NCI-H146 treated with DMSO at 0.1 percent for 48 hours (cell line): ENCODE measurements around the gene MMD.
A peak's percentile ranks its signal among the peaks of the same experiment; 100 is the strongest.

ENCODE experiments used
- DNase-seq: peaks from one replicate; lab custom pipeline; 2025; ENCODE audit not compliant: unreplicated experiment; lab: John Stamatoyannopoulos, UW

Gene MMD

GRCh38 chr17:55354941-55355340, 66.7 kb downstream of the MMD start:
- DNase-seq, result no peak

DNA sequence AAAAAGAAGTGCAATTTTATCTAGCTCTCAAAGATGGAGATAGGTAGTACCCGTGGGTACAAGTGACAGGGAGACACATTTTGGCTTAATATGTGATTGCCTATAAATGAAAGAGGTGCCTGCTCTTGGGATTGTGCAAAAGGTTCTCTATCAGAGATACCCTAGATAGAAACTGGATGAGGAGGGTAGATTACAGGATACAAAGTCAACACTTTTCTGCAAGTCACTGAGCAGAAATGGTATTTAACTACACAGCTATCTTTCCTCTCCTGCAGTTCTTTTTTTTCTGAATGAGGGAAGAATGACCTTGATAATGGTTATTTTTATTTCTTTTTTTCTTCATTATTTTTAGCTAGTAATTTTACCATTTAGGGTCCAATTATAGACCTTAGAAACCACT, 67.6 kb downstream of the MMD start:
- DNase-seq, result no peak

DNA sequence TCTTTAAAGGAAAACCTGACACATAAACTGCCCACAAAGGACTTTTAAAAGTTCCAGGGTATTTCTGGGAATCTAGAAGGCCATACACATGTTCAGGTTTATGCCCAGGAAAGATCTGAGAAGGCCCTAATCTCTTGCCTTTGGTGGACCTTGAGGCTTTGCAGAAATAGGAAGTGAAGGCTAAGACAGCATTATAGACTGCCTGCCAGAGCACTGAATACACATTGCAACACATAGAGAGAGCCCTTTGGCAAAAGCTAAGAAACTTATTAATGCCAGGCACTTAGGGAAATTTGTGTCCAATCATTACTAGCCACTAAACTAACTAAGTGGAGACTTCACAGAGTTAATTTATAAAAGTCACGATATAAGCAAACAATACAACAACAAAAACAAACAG, 70.4 kb downstream of the MMD start:
- DNase-seq, result no peak

- DNase-seq, result no peak
Measured at GRCh38 chr17:55350825-55351205, 70.8 kb downstream of the MMD start.

DNA sequence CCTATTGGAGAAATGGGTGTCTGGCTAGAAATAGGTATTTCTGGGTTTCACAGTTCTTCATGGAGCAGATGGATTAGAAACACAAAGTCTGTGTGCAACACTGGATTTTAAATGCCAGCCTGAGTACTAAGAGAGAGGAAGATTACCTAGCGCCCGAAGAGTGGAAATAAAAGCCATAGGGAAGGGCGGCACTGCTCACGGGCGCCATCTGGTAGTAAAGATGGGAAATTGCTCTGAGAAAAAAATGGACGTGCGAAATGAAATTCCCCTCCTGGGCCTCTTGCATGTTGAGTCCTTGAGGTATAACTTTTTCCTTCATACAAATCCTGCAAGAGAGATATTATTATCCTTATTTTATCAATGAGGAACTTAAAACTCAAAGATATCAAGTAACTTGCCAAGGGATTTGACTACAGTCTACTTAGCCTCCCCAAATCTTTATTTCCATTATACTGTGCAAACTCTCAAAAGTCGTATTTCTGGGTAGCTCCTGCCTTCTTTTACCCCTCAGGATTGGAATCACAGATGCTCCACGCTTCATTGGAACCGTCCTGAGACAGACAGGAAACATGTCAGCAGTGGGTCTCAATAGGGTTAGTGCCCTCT, 72.8 kb downstream of the MMD start:
- DNase-seq, result peak; percentile 2

DNA sequence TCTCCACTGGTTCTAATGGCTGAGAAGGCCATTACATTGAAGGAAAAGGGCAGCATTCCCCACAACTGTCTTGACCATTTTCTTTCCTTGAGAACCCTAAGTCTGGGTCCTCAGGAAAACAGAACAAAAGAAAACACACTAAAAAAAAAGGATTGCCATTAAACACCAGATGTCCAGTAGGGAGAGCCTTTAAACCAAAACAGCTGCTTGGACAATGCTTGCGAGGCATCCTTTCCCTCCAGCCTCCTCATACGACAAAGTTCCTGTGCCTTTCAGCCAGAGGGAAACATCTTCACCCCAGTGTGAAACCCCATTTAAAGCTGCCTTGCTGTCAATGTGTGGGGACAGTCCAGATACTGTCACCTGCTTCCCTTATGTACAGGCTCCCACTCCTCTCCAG, 74.3 kb downstream of the MMD start:
- no peak for DNase-seq

- no peak for DNase-seq
Measured at GRCh38 chr17:55346658-55347057, 75.0 kb downstream of the MMD start.

- DNase-seq, result no peak
Measured at GRCh38 chr17:55345132-55345531, 76.5 kb downstream of the MMD start.

GRCh38 chr17:55344514-55344997, 77.1 kb downstream of the MMD start:
- DNase-seq, result no peak

DNA sequence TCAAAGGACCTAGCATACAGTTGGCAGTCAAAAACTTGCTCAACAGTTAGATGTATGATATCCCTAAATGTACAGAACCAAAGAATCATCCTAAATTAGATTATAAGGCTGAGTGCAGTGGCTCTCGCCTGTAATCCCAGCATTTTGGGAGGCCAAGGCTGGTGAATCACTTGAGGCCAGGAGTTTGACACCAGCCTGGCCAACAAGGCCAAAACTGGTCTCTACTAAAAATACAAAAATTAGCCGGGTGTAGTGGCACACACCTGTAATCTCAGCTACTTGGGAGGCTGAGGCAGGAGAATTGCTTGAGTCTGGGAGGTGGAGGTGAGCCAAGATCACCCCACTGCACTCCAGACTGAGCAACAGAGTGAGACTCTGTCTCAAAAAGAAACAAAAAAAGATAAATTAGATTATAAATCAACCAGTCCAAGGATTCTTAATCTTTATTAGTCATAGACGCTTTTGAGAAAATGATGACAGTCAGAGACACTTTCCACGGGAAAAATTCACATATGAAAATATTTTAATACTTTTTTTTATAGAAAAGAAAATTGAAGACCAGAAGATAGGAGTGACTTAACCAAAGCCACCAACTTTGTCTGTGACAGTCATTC, 77.6 kb downstream of the MMD start:
- no peak for DNase-seq

GRCh38 chr17:55342800-55343585, 78.6 kb downstream of the MMD start:
- no peak for DNase-seq
